SU-DHL-6 (cell line): ENCODE results near the gene TDRD6.

Experiments used
- H2AFZ ChIP-seq: fragments of 200-600 bp; sonication (generic); 2 replicates; pipeline ENCODE4 v1.6.1; 2014; ENCODE audit warnings: low read depth, mild to moderate bottlenecking, moderate library complexity, mixed read lengths, antibody characterized with exemption, low read length; ENCODE audit not compliant: severe bottlenecking
- H3F3A ChIP-seq: fragments of 200-600 bp; shearing (Covaris generic); 2 replicates; pipeline ENCODE4 v1.6.0; 2016; ENCODE audit warnings: antibody characterized with exemption, mild to moderate bottlenecking; ENCODE audit not compliant: insufficient read depth
- H3K27ac ChIP-seq: fragments of 200-600 bp; sonication (generic); 2 replicates; pipeline ENCODE4 v1.5.1; 2016; ENCODE audit warnings: low read depth, mild to moderate bottlenecking, low read length, moderate library complexity, mixed read lengths
- H3K27me3 ChIP-seq: fragments of 200-600 bp; sonication (generic), shearing (Covaris generic); 2 replicates; pipeline ENCODE4 v1.6.0; 2014; ENCODE audit warnings: mild to moderate bottlenecking, low read length
- H3K36me3 ChIP-seq: fragments of 200-600 bp; sonication (generic); 2 replicates; pipeline ENCODE4 v1.6.1; 2014; ENCODE audit warnings: mild to moderate bottlenecking, low read length, mixed read lengths
- H3K4me2 ChIP-seq: fragments of 300-600, 200-600 bp; shearing (Covaris generic), sonication (generic); 2 replicates; pipeline ENCODE4 v1.6.0; 2014; ENCODE audit warnings: low read length, low read depth, mild to moderate bottlenecking; ENCODE audit not compliant: poor library complexity, severe bottlenecking
- H3K4me3 ChIP-seq: fragments of 200-600 bp; sonication (generic); 2 replicates; pipeline ENCODE4 v1.5.1; 2014; ENCODE audit warnings: antibody characterized with exemption, low read length, mild to moderate bottlenecking, mixed read lengths; ENCODE audit not compliant: insufficient read depth, poor library complexity, severe bottlenecking
- H3K79me2 ChIP-seq: fragments of 200-600 bp; sonication (generic); 2 replicates; pipeline ENCODE4 v1.6.1; 2014; ENCODE audit warnings: mild to moderate bottlenecking, low read length, moderate library complexity; ENCODE audit not compliant: insufficient read depth
- H3K9ac ChIP-seq: fragments of 200-600 bp; sonication (generic); 2 replicates; pipeline ENCODE4 v1.7.0; 2014; ENCODE audit warnings: mild to moderate bottlenecking, low read length
- H3K9me2 ChIP-seq: fragments of 200-600 bp; sonication (generic); replicated peaks from 2 replicates; pipeline ENCODE4 v1.6.1; 2014; ENCODE audit warnings: low read length; ENCODE audit not compliant: insufficient read depth
- H3K9me3 ChIP-seq: fragments of 200-600 bp; sonication (generic); 2 replicates; pipeline ENCODE4 v1.6.1; 2014; ENCODE audit warnings: low read length, mixed read lengths; ENCODE audit not compliant: insufficient read depth
- H4K20me1 ChIP-seq: fragments of 200-600 bp; sonication (generic); 2 replicates; pipeline ENCODE4 v1.6.1; 2014; ENCODE audit warnings: low read depth, mild to moderate bottlenecking, antibody characterized with exemption, low read length, moderate library complexity, mixed read lengths
- CTCF ChIP-seq: fragments of 200-600 bp; sonication (generic); IDR thresholded peaks from one replicate; pipeline ENCODE4 v1.5.1; 2017; ENCODE audit warnings: antibody characterized with exemption, mild to moderate bottlenecking, low read length, moderate library complexity; ENCODE audit not compliant: insufficient read depth, poor library complexity, severe bottlenecking
- EZH2phosphoT487 ChIP-seq: fragments of 200-600 bp; sonication (generic), shearing (Covaris generic); conservative IDR thresholded peaks from 2 replicates; pipeline ENCODE4 v1.6.1; 2018; ENCODE audit warnings: mild to moderate bottlenecking, antibody characterized with exemption, low read length, moderate library complexity, mixed read lengths

TDRD6 gene

GRCh38 chr6:46688117-46688965, 656 bp downstream of the TDRD6 start:
- no peaks in the 10 kb centered on the region for H3K79me2 ChIP-seq
- peaks cover 13% of the 10 kb centered on the region; the same call in 1 of the 2 replicates for H3K36me3 ChIP-seq
- H3K27ac ChIP-seq: no peak overlapping the region
- H3F3A ChIP-seq: peaks cover 5% of the 10 kb centered on the region; the same call in 1 of the 2 replicates
- H4K20me1 ChIP-seq: no peaks in the 10 kb centered on the region
- no peak overlapping the region for H3K4me2 ChIP-seq
- H3K9me3 ChIP-seq: no peaks in the 10 kb centered on the region
- H2AFZ ChIP-seq: no peak overlapping the region
- H3K9me2 ChIP-seq: no peaks in the 10 kb centered on the region
- no peak overlapping the region for H3K4me3 ChIP-seq
- TF ChIP-seq CTCF (no peak), EZH2phosphoT487 (no peak)
- H3K27me3 ChIP-seq: no peaks in the 10 kb centered on the region
- H3K9ac ChIP-seq: no peak overlapping the region

DNA sequence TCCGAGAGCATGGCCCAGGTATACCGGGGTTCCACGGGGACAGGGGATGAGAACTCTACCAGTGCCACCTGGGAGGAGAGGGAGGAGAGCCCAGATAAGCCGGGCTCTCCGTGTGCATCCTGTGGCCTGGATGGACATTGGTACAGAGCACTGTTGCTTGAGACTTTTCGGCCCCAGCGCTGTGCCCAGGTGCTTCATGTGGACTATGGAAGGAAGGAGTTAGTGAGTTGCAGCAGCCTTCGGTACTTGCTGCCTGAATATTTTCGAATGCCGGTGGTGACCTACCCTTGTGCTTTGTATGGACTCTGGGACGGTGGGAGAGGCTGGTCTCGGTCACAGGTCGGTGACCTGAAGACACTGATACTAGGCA, 1.3 kb downstream of the TDRD6 start:
- Histone ChIP-seq H3F3A (peaks cover 3% of the 10 kb centered on the region; the same call in 1 of the 2 replicates), H4K20me1 (no peaks in the 10 kb centered on the region), H3K36me3 (peaks cover 7% of the 10 kb centered on the region; the same call in 1 of the 2 replicates), H3K79me2 (no peaks in the 10 kb centered on the region), H3K9me2 (no peaks in the 10 kb centered on the region), H3K9ac (no peak overlapping the region), H3K4me2 (no peak overlapping the region), H2AFZ (no peak overlapping the region), H3K27ac (no peak overlapping the region), H3K9me3 (no peaks in the 10 kb centered on the region), H3K4me3 (no peak overlapping the region), H3K27me3 (no peaks in the 10 kb centered on the region)
- TF ChIP-seq CTCF (no peak), EZH2phosphoT487 (no peak)

DNA sequence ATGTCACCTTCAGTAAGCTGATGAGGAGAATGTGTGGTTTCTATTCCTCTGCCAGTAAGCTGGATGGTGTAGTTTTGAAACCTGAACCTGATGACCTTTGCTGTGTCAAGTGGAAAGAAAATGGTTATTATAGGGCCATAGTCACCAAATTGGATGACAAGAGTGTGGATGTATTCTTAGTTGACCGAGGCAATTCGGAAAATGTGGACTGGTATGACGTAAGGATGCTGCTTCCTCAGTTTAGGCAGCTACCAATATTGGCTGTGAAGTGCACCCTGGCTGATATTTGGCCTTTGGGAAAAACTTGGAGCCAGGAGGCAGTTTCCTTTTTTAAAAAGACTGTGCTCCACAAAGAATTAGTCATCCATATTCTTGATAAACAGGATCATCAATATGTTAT, 2.0 kb downstream of the TDRD6 start:
- no peak for TF ChIP-seq EZH2phosphoT487
- no peak for TF ChIP-seq CTCF
- H3K79me2 ChIP-seq: no peaks in the 10 kb centered on the region
- H3K9me2 ChIP-seq: no peaks in the 10 kb centered on the region
- H3K4me2 ChIP-seq: no peak overlapping the region
- H3K9ac ChIP-seq: no peak overlapping the region
- H3K9me3 ChIP-seq: no peaks in the 10 kb centered on the region
- no peak overlapping the region for H3K4me3 ChIP-seq
- no peak overlapping the region for H2AFZ ChIP-seq
- H4K20me1 ChIP-seq: no peaks in the 10 kb centered on the region
- no peaks in the 10 kb centered on the region; the same call in 1 of the 2 replicates for H3F3A ChIP-seq
- H3K27me3 ChIP-seq: no peaks in the 10 kb centered on the region
- no peak overlapping the region for H3K27ac ChIP-seq
- H3K36me3 ChIP-seq: peaks cover 5% of the 10 kb centered on the region; the same call in 1 of the 2 replicates
